Measurements from ENCODE around the gene SUSD1.

Gene SUSD1

GRCh38 chr9:112009656-112010055 is 165.4 kb downstream of the SUSD1 start:
- FAIRE-seq: no peak

DNA sequence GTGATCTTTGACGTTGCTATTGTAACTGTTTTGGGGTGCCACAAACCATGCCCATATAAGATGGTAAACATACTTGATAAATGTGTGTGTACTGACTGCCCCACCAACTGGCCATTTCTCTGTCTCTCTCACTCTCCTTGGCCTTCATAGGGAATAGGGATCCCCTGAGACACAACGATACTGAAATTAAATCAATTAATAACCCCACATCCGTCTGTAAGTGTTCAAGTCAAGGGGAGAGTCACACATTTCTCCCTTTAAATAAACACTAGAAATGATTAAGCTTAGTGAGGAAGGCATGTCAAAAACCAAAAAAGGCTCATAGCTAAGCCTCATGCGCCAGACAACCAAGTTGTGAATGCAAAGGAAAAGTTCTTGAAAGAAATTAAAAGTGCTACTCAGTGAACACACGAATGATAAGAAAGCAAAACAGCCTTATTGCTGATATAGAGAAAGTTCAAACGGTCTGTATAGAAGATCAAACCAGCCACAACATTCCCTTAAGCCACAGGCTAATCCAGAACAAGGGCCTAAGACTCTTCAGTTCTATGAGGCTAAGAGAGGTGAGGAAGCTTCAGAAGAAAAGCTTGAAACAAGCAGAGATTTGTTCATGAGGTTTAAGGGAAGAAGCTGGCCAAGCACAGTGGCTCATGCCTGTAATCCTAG is 167.4 kb downstream of the SUSD1 start:
- FAIRE-seq: no peak

GRCh38 chr9:112006361-112007020 is 168.6 kb downstream of the SUSD1 start:
- FAIRE-seq: no peak

- FAIRE-seq: no peak
Observed at GRCh38 chr9:112005939-112006338, 169.2 kb downstream of the SUSD1 start.

- FAIRE-seq: no peak
Observed at GRCh38 chr9:112003538-112003937, 171.6 kb downstream of the SUSD1 start.

- no peak for FAIRE-seq
Observed at GRCh38 chr9:112002847-112003457, 172.1 kb downstream of the SUSD1 start.

DNA sequence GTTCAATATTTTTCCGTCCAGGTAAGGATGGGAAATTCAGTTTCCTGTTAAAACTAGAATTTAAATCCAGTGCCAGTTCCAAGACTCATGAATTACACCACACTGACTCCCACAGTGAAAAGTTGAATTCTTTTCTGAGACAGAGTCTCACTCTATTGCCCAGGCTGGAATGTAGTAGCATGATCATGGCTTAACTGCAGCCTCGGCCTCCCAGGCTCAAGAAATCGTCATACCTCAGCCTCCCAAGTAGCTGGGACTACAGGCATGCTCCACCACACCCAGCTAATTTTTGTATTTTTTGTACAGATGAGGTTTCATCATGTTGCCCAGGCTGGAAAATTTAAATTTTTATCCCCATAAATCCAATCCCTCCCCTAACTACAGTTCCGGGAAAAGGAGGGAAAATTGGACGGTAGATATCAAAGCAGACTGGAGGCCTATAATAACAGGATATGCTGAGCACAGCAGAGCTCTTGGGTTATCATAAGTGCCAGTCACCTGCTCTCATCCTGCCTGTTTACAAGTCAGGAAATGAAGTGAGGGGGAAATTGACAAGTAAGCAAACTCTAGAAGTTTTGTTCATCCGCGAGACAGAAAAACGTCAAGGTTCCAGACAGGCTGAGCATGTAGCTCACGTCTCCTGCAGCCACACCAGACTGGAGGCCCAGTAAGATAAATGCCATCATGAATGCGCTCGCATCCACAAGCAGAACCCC is 172.8 kb downstream of the SUSD1 start:
- no peak for FAIRE-seq

DNA sequence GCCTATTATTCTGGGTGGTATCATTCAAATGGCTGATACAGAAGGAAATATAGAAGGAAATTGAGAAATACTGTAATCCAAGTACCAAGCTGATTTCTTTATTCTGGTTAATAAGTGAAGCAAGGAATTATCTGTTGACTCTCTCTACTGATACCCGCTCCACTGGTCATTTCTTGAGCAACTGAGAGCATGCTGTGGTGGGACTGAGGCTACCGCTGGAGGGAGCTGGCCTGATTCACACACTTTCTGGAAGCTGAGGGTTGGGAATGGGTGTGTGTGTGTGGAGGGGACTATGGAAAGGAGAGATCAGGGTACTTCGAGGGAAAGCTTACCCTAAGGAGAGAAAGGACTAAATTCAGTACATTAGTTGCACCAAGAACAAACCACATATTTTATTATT is 174.4 kb downstream of the SUSD1 start:
- no peak for FAIRE-seq

DNA sequence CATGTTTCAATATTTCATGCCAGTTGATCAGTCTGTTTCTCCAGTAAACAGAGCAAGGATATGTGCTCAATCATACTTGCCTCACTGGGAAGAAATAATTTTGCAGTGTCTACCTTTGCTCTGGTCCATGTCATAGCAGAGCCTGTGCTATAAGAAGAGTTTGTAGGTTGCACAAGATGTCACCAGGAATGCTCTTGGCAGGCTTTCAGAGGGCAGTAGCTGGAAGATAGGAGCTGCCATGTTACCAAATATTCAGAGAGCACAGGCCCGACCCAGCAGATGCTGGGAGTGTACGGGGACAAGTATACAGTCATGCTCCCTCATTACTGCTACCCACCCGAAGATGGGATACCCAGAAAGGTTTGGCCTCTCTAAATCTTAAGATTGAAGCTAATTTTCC is 175.8 kb downstream of the SUSD1 start:
- FAIRE-seq: no peak

DNA sequence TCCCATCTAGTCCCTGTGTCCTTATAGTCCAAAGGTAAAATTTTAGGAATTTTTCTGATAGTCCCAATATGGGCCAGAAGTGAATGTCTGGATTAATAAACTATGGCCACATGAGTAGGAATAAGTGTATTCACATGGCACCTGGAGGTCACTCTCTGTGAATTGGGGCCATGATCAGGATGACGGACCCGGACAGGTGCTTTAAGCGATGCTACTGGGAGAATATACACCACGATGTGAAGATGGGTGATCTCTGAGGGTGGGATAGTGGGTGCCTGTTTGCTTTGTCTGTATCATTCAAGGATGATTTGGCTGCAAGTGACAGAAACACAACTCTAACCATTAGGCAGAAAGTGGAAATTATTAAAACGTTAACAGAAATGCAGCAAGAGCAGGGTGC is 177.3 kb downstream of the SUSD1 start:
- no peak for FAIRE-seq

- no peak for FAIRE-seq
Observed at GRCh38 chr9:111994831-111995458, 180.2 kb downstream of the SUSD1 start.

GRCh38 chr9:111993319-111993718 is 181.8 kb downstream of the SUSD1 start:
- FAIRE-seq: no peak

DNA sequence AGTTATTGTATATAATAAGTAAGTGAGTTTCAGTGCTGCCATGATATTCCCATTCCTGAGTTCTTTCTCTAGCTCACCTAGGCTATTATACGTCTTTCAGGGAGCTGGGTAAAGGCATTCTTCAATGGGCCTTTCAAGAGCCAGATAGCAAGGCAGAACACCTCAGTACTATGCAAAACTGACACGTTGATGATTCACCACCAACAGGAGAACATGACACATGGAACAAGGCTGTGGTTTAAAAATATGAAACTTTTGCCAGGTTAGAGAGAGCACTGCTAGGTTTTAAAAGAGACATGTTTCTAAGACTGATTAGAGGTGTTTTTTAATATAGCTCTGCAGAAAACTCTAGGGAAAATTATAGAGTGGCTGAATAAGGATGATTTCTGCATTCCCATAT is 182.6 kb downstream of the SUSD1 start:
- no peak for FAIRE-seq

- FAIRE-seq: peak; percentile 53
Observed at GRCh38 chr9:111991179-111991578, 183.9 kb downstream of the SUSD1 start.
